Left cardiac atrium (tissue), 4 donors: Measurements from ENCODE around the gene TNNC1. TPM values are rescaled to one million over a fixed set of nuclear protein-coding genes. Genes with fewer than 3 reads are reported as not detected.

Experiments used
- ATAC-seq, 2 donors: fragments of 200-7000 bp; cut with Tn5 transposase; one replicate each; pipeline ENCODE4 v1.9.1; 2020; ENCODE audit warnings: mild to moderate bottlenecking in 2 of 2, moderate library complexity in 2 of 2
- DNase-seq: peaks from one replicate; pipeline ENCODE4 v3.0.0-alpha.2; 2020
- intact Hi-C, 2 donors: fragments of 100-400 bp; cut with DNase I; formaldehyde crosslinking; loops; one replicate each; pipeline versions ENCODE4 v1.14.1 to v1.15.1; 2022 to 2023
- total RNA-seq, 2 donors: library from RNA; stranded (reverse); fragmentation: NEBNext Ultra II Directional; extraction: Animal tissue kit (Norgen Biotek cat#: 25700); gene quantifications; one replicate each; pipeline ENCODE4 v1.2.1, GENCODE V29; 2021
- donor health status: DM: no; HTN: yes; CAD: no.
- donor health status: DM: no; HTN: yes; CAD: no; lungs with severe emphysema.
- donor health status: DM: yes; HTN: yes; CAD: no.
- donor health status: Dilated cardiomyopathy.

The TNNC1 gene
- total RNA-seq, 2 donors from 2014 or later, result 2,841 to 3,233 TPM

- DNase-seq (no peak), ATAC-seq (no peak)
- intact Hi-C loops, result no loop called here
Measured at GRCh38 chr3:52487050-52487787, 33.4 kb upstream of the TNNC1 start.

- intact Hi-C loops, result no loop called here
- ATAC-seq, result no peak
- DNase-seq, result peak; percentile 15
Measured at GRCh38 chr3:52484680-52485461, 31.0 kb upstream of the TNNC1 start.

GRCh38 chr3:52483577-52484381 is 29.9 kb upstream of the TNNC1 start:
- intact Hi-C loops, result no loop called here
- peak; percentile 26 for DNase-seq
- ATAC-seq, result peak; percentile 36 to 42

GRCh38 chr3:52483081-52483480 is 29.2 kb upstream of the TNNC1 start:
- intact Hi-C loops, result no loop called here
- peak; percentile 15 for DNase-seq
- no peak for ATAC-seq

- intact Hi-C loops, result no loop called here
- peak; percentile 44 for DNase-seq
- no peak for ATAC-seq
Measured at GRCh38 chr3:52481819-52482521, 28.1 kb upstream of the TNNC1 start.

- peak; percentile 53 for DNase-seq
- intact Hi-C loops, result no loop called here
- ATAC-seq, result peak in 1 of 2 donors; percentile 3
Measured at GRCh38 chr3:52480768-52481715, 27.2 kb upstream of the TNNC1 start.

- ATAC-seq (no peak), DNase-seq (peak; percentile 30)
- intact Hi-C loops, result loop anchor here in 1 of 2 donors (10.0 kb wide), 1 partner anchor 205 kb away; the partner anchor contains the start of genes GNL3 and PBRM1
Measured at GRCh38 chr3:52479877-52480575, 26.2 kb upstream of the TNNC1 start.

- ATAC-seq (no peak), DNase-seq (peak; percentile 11)
- intact Hi-C loops, result loop anchor here in 1 of 2 donors (10.0 kb wide), 1 partner anchor 206 kb away; the partner anchor contains the start of genes GNL3 and PBRM1
Measured at GRCh38 chr3:52479037-52479876, 25.4 kb upstream of the TNNC1 start.

- intact Hi-C loops, result loop anchor here in 1 of 2 donors (10.0 kb wide), 1 partner anchor 207 kb away; the partner anchor contains the start of genes GNL3 and PBRM1
Measured at GRCh38 chr3:52477796-52478095, 23.9 kb upstream of the TNNC1 start.

GRCh38 chr3:52477076-52477795 is 23.4 kb upstream of the TNNC1 start:
- DNase-seq, result peak; percentile 24
- no peak for ATAC-seq
- intact Hi-C loops, result loop anchor here in 1 of 2 donors (10.0 kb wide), 1 partner anchor 208 kb away; the partner anchor contains the start of genes GNL3 and PBRM1

More at GRCh38 chr3:52477796-52478095, 23.9 kb upstream of the TNNC1 start:
- DNase-seq, result peak; percentile 7
- ATAC-seq, result no peak

- ATAC-seq, result peak in 1 of 2 donors; percentile 21
- intact Hi-C loops, result loop anchor here (5.0 to 10.0 kb wide), 3 partner anchors 59 to 212 kb away; partner anchors contain the start of genes GNL3 (in 1 of the 2), NT5DC2 (in 1 of the 2), PBRM1 (in 1 of the 2) and UQCC5 (in 1 of the 2)
- peak; percentile 19 for DNase-seq
Measured at GRCh38 chr3:52473026-52473425, 19.2 kb upstream of the TNNC1 start.

GRCh38 chr3:52472239-52473000 is 18.6 kb upstream of the TNNC1 start:
- intact Hi-C loops, result loop anchor here (5.0 to 10.0 kb wide), 3 partner anchors 60 to 212 kb away; partner anchors contain the start of genes GNL3 (in 1 of the 2), NT5DC2 (in 1 of the 2), PBRM1 (in 1 of the 2) and UQCC5 (in 1 of the 2)
- ATAC-seq (no peak), DNase-seq (peak; percentile 8)

- intact Hi-C loops, result loop anchor here (5.0 to 10.0 kb wide), 3 partner anchors 61 to 213 kb away; partner anchors contain the start of genes GNL3 (in 1 of the 2), NT5DC2 (in 1 of the 2), PBRM1 (in 1 of the 2) and UQCC5 (in 1 of the 2)
- peak; percentile 82 for DNase-seq
- peak; percentile 65 to 80 for ATAC-seq
Measured at GRCh38 chr3:52471371-52472238, 17.8 kb upstream of the TNNC1 start.
